Measurements from ENCODE around the gene FAS. TPM values are rescaled to one million over a fixed set of nuclear protein-coding genes. Genes with fewer than 3 reads are reported as not detected.

Gene FAS
- total and polyA plus RNA-seq, 2 donors (not counting 1 experiment from before 2014, with no cell fraction given) = 11.5 to 12.4 TPM

- POLR2A ChIA-PET = interaction anchor here (0.7 kb wide), 1 partner anchor 44 kb away, joined by 3 read pairs; no protein-coding TSS in a partner anchor
- no peak overlapping the region for H3K27ac Mint-ChIP-seq
- H3K4me3 Mint-ChIP-seq = no peak overlapping the region
- Histone ChIP-seq H3K4me1 (ENCODE audit: control insufficient read depth in 2 of 2, insufficient read depth in 2 of 2, low read length in 2 of 2) (peaks cover 12 to 20% of the 10 kb centered on the region in 2 donors), H3K36me3 (replicated peaks in 1 of 2; ENCODE audit: control extremely low read depth in 1 of 2, control insufficient read depth in 1 of 2, extremely low read depth in 1 of 2, insufficient read depth in 2 of 2, low read length in 1 of 2) (no peaks in the 10 kb centered on the region), H3K27ac (ENCODE audit: low read length in 2 of 2) (no peak overlapping the region), H4K20me1 (ENCODE audit: control insufficient read depth, insufficient read depth, low read length, poor library complexity, severe bottlenecking) (no peaks in the 10 kb centered on the region), H3K9ac (ENCODE audit: low read length) (no peak overlapping the region), H3K79me2 (ENCODE audit: control insufficient read depth, insufficient read depth, low read length) (peaks cover 2% of the 10 kb centered on the region), H3K27me3 (replicated peaks in 1 of 4; ENCODE audit: control extremely low read depth in 1 of 4, control insufficient read depth in 3 of 4, insufficient read depth in 4 of 4, low read length in 3 of 4) (no peaks in the 10 kb centered on the region), H3K9me3 (ENCODE audit: control extremely low read depth in 1 of 3, control insufficient read depth in 2 of 3, insufficient read depth in 1 of 3, low read length in 2 of 3) (peaks cover 0 to 8% (median 7%) of the 10 kb centered on the region in 3 donors), H3K4me2 (replicated peaks; ENCODE audit: low read depth, low read length, poor library complexity, severe bottlenecking) (no peak overlapping the region), H3K4me3 (ENCODE audit: control extremely low read depth in 1 of 5, extremely low read depth in 1 of 5, insufficient read depth in 1 of 5, low read depth in 2 of 5, low read length in 4 of 5) (no peak overlapping the region), H2AFZ (ENCODE audit: insufficient read depth, low read depth, low read length, poor library complexity, severe bottlenecking) (no peak overlapping the region)
- peaks cover 32% of the 10 kb centered on the region for H3K4me1 Mint-ChIP-seq
- DNase-seq = no peak
- no peak for ATAC-seq (ENCODE audit: low read depth)
- CTCF ChIA-PET = interaction anchor here (0.9 to 6.1 kb wide), 7 partner anchors 9 to 151 kb away, joined by 3 to 76 read pairs (median 4); no protein-coding TSS in a partner anchor
- no peaks in the 10 kb centered on the region for H3K27me3 Mint-ChIP-seq
- peaks cover 4% of the 10 kb centered on the region for H3K9me3 Mint-ChIP-seq (ENCODE audit: insufficient read depth)
- intact Hi-C loops (cut with micrococcal nuclease) = loop anchor here (1.0 to 2.0 kb wide), 2 partner anchors 13 to 53 kb away; no protein-coding TSS in a partner anchor
- no CpG with 5 or more reads among the region's 2 CpGs for whole genome bisulfite sequencing (ENCODE audit: insufficient coverage)
- no peak for TF ChIP-seq EZH2 (IDR thresholded peaks at IDR 0.05; ENCODE audit: borderline replicate concordance, insufficient read depth, low read depth, low read length, poor library complexity, severe bottlenecking)
- TF ChIP-seq CTCF (IDR thresholded peaks at IDR 0.05) = no peak
Observed at GRCh38 chr10:88987840-88988239, 2.8 kb upstream of the FAS start.

DNA sequence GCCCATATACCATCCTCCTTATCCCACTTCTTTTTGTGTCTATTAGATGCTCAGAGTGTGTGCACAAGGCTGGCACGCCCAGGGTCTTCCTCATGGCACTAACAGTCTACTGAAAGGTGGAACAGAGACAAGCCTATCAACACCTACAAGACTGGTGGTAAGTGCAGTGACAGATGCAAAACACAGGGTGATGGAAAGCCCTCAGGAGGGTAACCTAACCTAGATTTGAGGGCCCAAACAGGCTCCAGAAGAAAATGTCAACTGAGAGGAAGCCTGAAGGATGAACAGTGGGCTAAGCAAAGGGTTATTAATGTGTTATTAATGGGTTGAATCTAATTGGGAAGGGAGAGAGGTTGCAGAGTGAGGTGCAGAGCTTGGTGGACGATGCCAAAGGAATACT lies 1.2 kb upstream of the FAS start:
- Histone ChIP-seq H3K9ac (ENCODE audit: low read length) (no peak overlapping the region), H4K20me1 (ENCODE audit: control insufficient read depth, insufficient read depth, low read length, poor library complexity, severe bottlenecking) (no peaks in the 10 kb centered on the region), H3K36me3 (replicated peaks in 1 of 2; ENCODE audit: control extremely low read depth in 1 of 2, control insufficient read depth in 1 of 2, extremely low read depth in 1 of 2, insufficient read depth in 2 of 2, low read length in 1 of 2) (no peaks in the 10 kb centered on the region), H3K4me1 (ENCODE audit: control insufficient read depth in 2 of 2, insufficient read depth in 2 of 2, low read length in 2 of 2) (peaks cover 12 to 23% of the 10 kb centered on the region in 2 donors), H3K4me3 (ENCODE audit: control extremely low read depth in 1 of 5, extremely low read depth in 1 of 5, insufficient read depth in 1 of 5, low read depth in 2 of 5, low read length in 4 of 5) (no peak overlapping the region), H3K4me2 (replicated peaks; ENCODE audit: low read depth, low read length, poor library complexity, severe bottlenecking) (no peak overlapping the region), H3K79me2 (ENCODE audit: control insufficient read depth, insufficient read depth, low read length) (peaks cover 9% of the 10 kb centered on the region), H3K27me3 (replicated peaks in 1 of 4; ENCODE audit: control extremely low read depth in 1 of 4, control insufficient read depth in 3 of 4, insufficient read depth in 4 of 4, low read length in 3 of 4) (no peaks in the 10 kb centered on the region), H2AFZ (ENCODE audit: insufficient read depth, low read depth, low read length, poor library complexity, severe bottlenecking) (no peak overlapping the region), H3K9me3 (ENCODE audit: control extremely low read depth in 1 of 3, control insufficient read depth in 2 of 3, insufficient read depth in 1 of 3, low read length in 2 of 3) (peaks cover 0 to 8% (median 7%) of the 10 kb centered on the region in 3 donors), H3K27ac (ENCODE audit: low read length in 2 of 2) (no peak overlapping the region)
- peak overlapping the region; percentile 83 for H3K27ac Mint-ChIP-seq
- ATAC-seq (ENCODE audit: low read depth) (no peak), DNase-seq (no peak)
- ChIA-PET POLR2A (interaction anchor here (1.4 kb wide), 1 partner anchor 46 kb away, joined by 3 read pairs; no protein-coding TSS in a partner anchor), CTCF (interaction anchor here (1.2 to 6.1 kb wide), 4 partner anchors 9 to 153 kb away, joined by 6 to 76 read pairs (median 11); no protein-coding TSS in a partner anchor)
- intact Hi-C loops (cut with micrococcal nuclease) = loop anchor here (2.0 kb wide), 1 partner anchor 15 kb away; no protein-coding TSS in a partner anchor
- WGBS (ENCODE audit: insufficient coverage) = no CpG with 5 or more reads among the region's 2 CpGs
- H3K9me3 Mint-ChIP-seq (ENCODE audit: insufficient read depth) = peaks cover 4% of the 10 kb centered on the region
- no peak for TF ChIP-seq EZH2 (IDR thresholded peaks at IDR 0.05; ENCODE audit: borderline replicate concordance, insufficient read depth, low read depth, low read length, poor library complexity, severe bottlenecking)
- no peak for TF ChIP-seq CTCF (IDR thresholded peaks at IDR 0.05)
- peaks cover 38% of the 10 kb centered on the region for H3K4me1 Mint-ChIP-seq
- peak overlapping the region; percentile 98 for H3K4me3 Mint-ChIP-seq
- H3K27me3 Mint-ChIP-seq = no peaks in the 10 kb centered on the region

Data from B cell (primary cell).